HepG2 (cell line): Measurements from ENCODE around the gene ACADVL. TPM values are rescaled to one million over a fixed set of nuclear protein-coding genes. Genes with fewer than 3 reads are reported as not detected.

Experiments used
- FOXA3 ChIP-seq: IDR thresholded peaks from 2 replicates; pipeline ENCODE4 v1.6.1; 2016; ENCODE audit warnings: missing genetic modification reagents, missing compliant biosample characterization
- GRHL1 ChIP-seq: sonication (generic); formaldehyde crosslinking; conservative IDR thresholded peaks from 2 replicates; pipeline ENCODE4 v1.8.0; 2022; ENCODE audit warnings: missing genetic modification reagents
- HHEX ChIP-seq: IDR thresholded peaks from 2 replicates; pipeline ENCODE4 v1.6.1; 2016; ENCODE audit warnings: control low read depth
- MTA3 ChIP-seq: sonication (generic); formaldehyde crosslinking; IDR thresholded peaks from 2 replicates; pipeline ENCODE4 v1.4.0; 2020; ENCODE audit warnings: missing genetic modification reagents
- MTF1 ChIP-seq: sonication (generic); formaldehyde crosslinking; IDR thresholded peaks from 2 replicates; pipeline ENCODE4 v1.5.0; 2020; ENCODE audit warnings: missing genetic modification reagents
- NAIF1 ChIP-seq: sonication (generic); formaldehyde crosslinking; IDR thresholded peaks from 2 replicates; pipeline ENCODE4 v1.5.0; 2020; ENCODE audit warnings: mild to moderate bottlenecking, missing genetic modification reagents, borderline replicate concordance
- NCOR1 ChIP-seq: fragments of 200-600 bp; sonication (generic); IDR thresholded peaks from 2 replicates; pipeline ENCODE4 v1.7.0; 2017; ENCODE audit warnings: antibody characterized with exemption, low read length, borderline replicate concordance
- PAX8 ChIP-seq: sonication (generic); formaldehyde crosslinking; IDR thresholded peaks from 2 replicates; pipeline ENCODE4 v1.8.0; 2022; ENCODE audit warnings: mild to moderate bottlenecking, missing genetic modification reagents, borderline replicate concordance
- XBP1 ChIP-seq: sonication (generic); formaldehyde crosslinking; IDR thresholded peaks from 2 replicates; pipeline ENCODE4 v1.5.0; 2020; ENCODE audit warnings: missing genetic modification reagents
- ZNF670 ChIP-seq: sonication (generic); formaldehyde crosslinking; IDR thresholded peaks from 2 replicates; pipeline ENCODE4 v1.8.0; 2022; ENCODE audit warnings: mild to moderate bottlenecking, missing genetic modification reagents, borderline replicate concordance
- ZNF691 ChIP-seq: sonication (generic); formaldehyde crosslinking; IDR thresholded peaks from 2 replicates; pipeline ENCODE4 v1.4.0; 2020; ENCODE audit warnings: missing genetic modification reagents, low read depth, mild to moderate bottlenecking, borderline replicate concordance
- ZNF704 ChIP-seq: sonication (generic); formaldehyde crosslinking; IDR thresholded peaks from 2 replicates; pipeline ENCODE4 v1.8.1; 2023; ENCODE audit warnings: mild to moderate bottlenecking, inconsistent platforms, moderate library complexity, missing genetic modification reagents, borderline replicate concordance
- ZNF792 ChIP-seq: IDR thresholded peaks from 2 replicates; pipeline ENCODE4 v1.6.1; 2016
- polyA plus RNA-seq, 8 experiments: library from polyadenylated mRNA; depleted of rRNA in 3 of 8; stranded (reverse) in 7 of 8; unstranded in 1 of 8; fragments of >200 nt; fragmentation: Illumina TruSeq in 4 of 8; extraction: Trizol in 4 of 8; gene quantifications; 2 replicates each; pipeline versions ENCODE4 v1.2.1 to v1.2.3, GENCODE V29; 2011 to 2016; ENCODE audit warnings: low read depth in 4 of 8, missing spikeins in 1 of 8, mixed read lengths in 1 of 8; ENCODE audit not compliant: insufficient read depth in 1 of 8
- total RNA-seq, 5 experiments: library from RNA; depleted of rRNA; stranded (reverse); fragments of >200 nt; fragmentation: Illumina TruSeq; extraction: Trizol; gene quantifications; 2 replicates each; pipeline ENCODE4 v1.2.3, GENCODE V29; 2016; ENCODE audit warnings: low read depth in 1 of 5
- TF ChIP-seq, protein P1 (sequence below): sonication (generic); formaldehyde crosslinking; IDR thresholded peaks from 2 replicates; pipeline ENCODE4 v1.5.1; 2020; ENCODE audit warnings: mild to moderate bottlenecking, missing genetic modification reagents
- TF ChIP-seq, protein P2 (sequence below): sonication (generic); formaldehyde crosslinking; IDR thresholded peaks from 2 replicates; pipeline ENCODE4 v1.5.0; 2020; ENCODE audit warnings: missing genetic modification reagents
- TF ChIP-seq, protein P3 (sequence below): fragments of 450-650 bp; IDR thresholded peaks from 2 replicates; pipeline ENCODE4 v1.6.1; 2017; ENCODE audit warnings: mild to moderate bottlenecking
- TF ChIP-seq, protein P4 (sequence below): sonication (generic); formaldehyde crosslinking; IDR thresholded peaks from 2 replicates; pipeline ENCODE4 v1.4.0; 2020; ENCODE audit warnings: mild to moderate bottlenecking, low read depth, missing genetic modification reagents

ACADVL gene
- total and polyA plus RNA-seq, 2 of the 13 experiments (the other 11 are each of a cell fraction or from before 2014, with no cell fraction given) = 219 to 412 TPM

- no peak for TF ChIP-seq MTA3 (CRISPR knock-in tag)
- no peak for TF ChIP-seq ZNF704
- no peak for TF ChIP-seq ZNF792 (CRISPR knock-in tag)
- TF ChIP-seq XBP1 = no peak
- TF ChIP-seq, protein P1, sequence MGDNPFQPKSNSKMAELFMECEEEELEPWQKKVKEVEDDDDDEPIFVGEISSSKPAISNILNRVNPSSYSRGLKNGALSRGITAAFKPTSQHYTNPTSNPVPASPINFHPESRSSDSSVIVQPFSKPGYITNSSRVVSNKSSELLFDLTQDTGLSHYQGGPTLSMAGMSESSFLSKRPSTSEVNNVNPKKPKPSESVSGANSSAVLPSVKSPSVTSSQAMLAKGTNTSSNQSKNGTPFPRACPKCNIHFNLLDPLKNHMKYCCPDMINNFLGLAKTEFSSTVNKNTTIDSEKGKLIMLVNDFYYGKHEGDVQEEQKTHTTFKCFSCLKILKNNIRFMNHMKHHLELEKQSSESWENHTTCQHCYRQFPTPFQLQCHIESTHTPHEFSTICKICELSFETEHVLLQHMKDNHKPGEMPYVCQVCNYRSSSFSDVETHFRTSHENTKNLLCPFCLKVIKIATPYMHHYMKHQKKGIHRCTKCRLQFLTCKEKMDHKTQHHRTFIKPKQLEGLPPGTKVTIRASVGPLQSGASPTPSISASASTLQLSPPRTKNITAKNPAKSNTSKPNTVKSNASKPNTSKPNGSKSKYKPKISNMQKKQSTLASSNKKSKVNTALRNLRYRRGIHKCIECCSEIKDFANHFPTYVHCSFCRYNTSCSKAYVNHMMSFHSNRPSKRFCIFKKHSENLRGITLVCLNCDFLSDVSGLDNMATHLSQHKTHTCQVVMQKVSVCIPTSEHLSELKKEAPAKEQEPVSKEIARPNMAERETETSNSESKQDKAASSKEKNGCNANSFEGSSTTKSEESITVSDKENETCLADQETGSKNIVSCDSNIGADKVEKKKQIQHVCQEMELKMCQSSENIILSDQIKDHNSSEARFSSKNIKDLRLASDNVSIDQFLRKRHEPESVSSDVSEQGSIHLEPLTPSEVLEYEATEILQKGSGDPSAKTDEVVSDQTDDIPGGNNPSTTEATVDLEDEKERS = no peak
- TF ChIP-seq PAX8 = no peak
- TF ChIP-seq, protein P2, sequence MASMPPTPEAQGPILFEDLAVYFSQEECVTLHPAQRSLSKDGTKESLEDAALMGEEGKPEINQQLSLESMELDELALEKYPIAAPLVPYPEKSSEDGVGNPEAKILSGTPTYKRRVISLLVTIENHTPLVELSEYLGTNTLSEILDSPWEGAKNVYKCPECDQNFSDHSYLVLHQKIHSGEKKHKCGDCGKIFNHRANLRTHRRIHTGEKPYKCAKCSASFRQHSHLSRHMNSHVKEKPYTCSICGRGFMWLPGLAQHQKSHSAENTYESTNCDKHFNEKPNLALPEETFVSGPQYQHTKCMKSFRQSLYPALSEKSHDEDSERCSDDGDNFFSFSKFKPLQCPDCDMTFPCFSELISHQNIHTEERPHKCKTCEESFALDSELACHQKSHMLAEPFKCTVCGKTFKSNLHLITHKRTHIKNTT = no peak
- TF ChIP-seq GRHL1 = no peak
- TF ChIP-seq FOXA3 = no peak
- no peak for TF ChIP-seq NAIF1 (CRISPR knock-in tag)
- no peak for TF ChIP-seq ZNF670 (CRISPR knock-in tag)
- no peak for TF ChIP-seq ZNF691 (CRISPR knock-in tag)
- TF ChIP-seq MTF1 = no peak
- TF ChIP-seq, protein P3, sequence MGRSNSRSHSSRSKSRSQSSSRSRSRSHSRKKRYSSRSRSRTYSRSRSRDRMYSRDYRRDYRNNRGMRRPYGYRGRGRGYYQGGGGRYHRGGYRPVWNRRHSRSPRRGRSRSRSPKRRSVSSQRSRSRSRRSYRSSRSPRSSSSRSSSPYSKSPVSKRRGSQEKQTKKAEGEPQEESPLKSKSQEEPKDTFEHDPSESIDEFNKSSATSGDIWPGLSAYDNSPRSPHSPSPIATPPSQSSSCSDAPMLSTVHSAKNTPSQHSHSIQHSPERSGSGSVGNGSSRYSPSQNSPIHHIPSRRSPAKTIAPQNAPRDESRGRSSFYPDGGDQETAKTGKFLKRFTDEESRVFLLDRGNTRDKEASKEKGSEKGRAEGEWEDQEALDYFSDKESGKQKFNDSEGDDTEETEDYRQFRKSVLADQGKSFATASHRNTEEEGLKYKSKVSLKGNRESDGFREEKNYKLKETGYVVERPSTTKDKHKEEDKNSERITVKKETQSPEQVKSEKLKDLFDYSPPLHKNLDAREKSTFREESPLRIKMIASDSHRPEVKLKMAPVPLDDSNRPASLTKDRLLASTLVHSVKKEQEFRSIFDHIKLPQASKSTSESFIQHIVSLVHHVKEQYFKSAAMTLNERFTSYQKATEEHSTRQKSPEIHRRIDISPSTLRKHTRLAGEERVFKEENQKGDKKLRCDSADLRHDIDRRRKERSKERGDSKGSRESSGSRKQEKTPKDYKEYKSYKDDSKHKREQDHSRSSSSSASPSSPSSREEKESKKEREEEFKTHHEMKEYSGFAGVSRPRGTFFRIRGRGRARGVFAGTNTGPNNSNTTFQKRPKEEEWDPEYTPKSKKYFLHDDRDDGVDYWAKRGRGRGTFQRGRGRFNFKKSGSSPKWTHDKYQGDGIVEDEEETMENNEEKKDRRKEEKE = no peak
- TF ChIP-seq HHEX = no peak
- TF ChIP-seq, protein P4, sequence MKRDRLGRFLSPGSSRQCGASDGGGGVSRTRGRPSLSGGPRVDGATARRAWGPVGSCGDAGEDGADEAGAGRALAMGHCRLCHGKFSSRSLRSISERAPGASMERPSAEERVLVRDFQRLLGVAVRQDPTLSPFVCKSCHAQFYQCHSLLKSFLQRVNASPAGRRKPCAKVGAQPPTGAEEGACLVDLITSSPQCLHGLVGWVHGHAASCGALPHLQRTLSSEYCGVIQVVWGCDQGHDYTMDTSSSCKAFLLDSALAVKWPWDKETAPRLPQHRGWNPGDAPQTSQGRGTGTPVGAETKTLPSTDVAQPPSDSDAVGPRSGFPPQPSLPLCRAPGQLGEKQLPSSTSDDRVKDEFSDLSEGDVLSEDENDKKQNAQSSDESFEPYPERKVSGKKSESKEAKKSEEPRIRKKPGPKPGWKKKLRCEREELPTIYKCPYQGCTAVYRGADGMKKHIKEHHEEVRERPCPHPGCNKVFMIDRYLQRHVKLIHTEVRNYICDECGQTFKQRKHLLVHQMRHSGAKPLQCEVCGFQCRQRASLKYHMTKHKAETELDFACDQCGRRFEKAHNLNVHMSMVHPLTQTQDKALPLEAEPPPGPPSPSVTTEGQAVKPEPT (CRISPR knock-in tag) = no peak
- TF ChIP-seq NCOR1 = no peak
Observed at GRCh38 chr17:7251661-7252175, 32.0 kb downstream of the ACADVL start, which contains the start of gene CTDNEP1 (continued).
